ENCODE data around the gene NKIRAS2.

The NKIRAS2 gene

GRCh38 chr17:41982026-41982760 is 37.7 kb upstream of the NKIRAS2 start:
- no peaks in the 10 kb centered on the region for H3K27me3 ChIP-seq (replicated peaks)
- H3K4me3 ChIP-seq (ENCODE audit: low read depth, low read length) = no peak overlapping the region
- no peak overlapping the region for H3K27ac ChIP-seq
- in situ Hi-C loops (cut with HindIII; ENCODE audit: low pct_ligation_motif_present, low sequenced_read_pairs) = no loop called here
- peaks cover 72% of the 10 kb centered on the region for H3K36me3 ChIP-seq (replicated peaks)
- DNase-seq = no peak
- TF ChIP-seq CTCF (IDR thresholded peaks at IDR 0.05; ENCODE audit: low read depth, low read length, missing control alignments) = no peak

DNA sequence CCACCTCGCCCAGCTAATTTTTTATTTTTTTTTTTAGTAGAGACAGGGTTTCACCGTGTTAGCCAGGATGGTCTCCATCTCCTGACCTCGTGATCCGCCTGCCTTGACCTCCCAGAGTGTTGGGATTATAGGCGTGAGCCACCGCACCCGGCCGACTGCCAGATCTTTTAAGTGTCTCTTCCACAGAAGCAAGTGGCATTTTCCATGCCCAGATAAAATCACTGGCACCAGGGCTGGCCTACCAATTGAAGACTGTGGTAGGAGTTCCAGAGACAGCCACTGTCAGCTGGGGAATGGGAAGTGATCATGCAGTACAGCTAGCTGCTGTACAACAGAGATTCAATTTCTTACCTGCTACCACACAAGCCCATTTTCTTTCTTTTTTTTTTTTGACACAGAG is 35.4 kb upstream of the NKIRAS2 start:
- Histone ChIP-seq H3K27me3 (replicated peaks) (no peaks in the 10 kb centered on the region), H3K27ac (no peak overlapping the region), H3K4me3 (ENCODE audit: low read depth, low read length) (no peak overlapping the region), H3K36me3 (replicated peaks) (peaks cover 75% of the 10 kb centered on the region)
- no peak for DNase-seq
- no peak for TF ChIP-seq CTCF (IDR thresholded peaks at IDR 0.05; ENCODE audit: low read depth, low read length, missing control alignments)
- in situ Hi-C loops (cut with HindIII; ENCODE audit: low pct_ligation_motif_present, low sequenced_read_pairs) = no loop called here

DNA sequence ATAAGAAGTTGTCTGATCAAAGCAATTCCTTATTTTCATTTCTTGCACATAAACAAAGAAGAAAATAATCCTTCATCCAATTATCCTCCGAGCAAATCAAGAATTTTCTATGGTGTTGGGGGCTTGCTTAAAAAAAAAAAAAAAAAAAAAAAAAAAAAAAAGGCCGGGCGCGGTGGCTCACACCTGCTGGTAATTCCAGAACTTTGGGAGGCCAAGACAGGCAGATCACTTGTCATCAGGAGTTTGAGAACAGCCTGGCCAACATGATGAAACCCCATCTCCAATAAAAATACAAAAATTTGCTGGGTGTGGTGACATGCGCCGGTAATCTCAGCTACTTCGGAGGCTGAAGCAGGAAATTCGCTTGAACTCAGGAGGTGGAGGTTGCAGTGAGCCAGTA is 34.0 kb upstream of the NKIRAS2 start:
- TF ChIP-seq CTCF (IDR thresholded peaks at IDR 0.05; ENCODE audit: low read depth, low read length, missing control alignments) = no peak
- DNase-seq = no peak
- Histone ChIP-seq H3K27me3 (replicated peaks) (no peaks in the 10 kb centered on the region), H3K27ac (no peak overlapping the region), H3K36me3 (replicated peaks) (peaks cover 75% of the 10 kb centered on the region), H3K4me3 (ENCODE audit: low read depth, low read length) (no peak overlapping the region)
- in situ Hi-C loops (cut with HindIII; ENCODE audit: low pct_ligation_motif_present, low sequenced_read_pairs) = no loop called here

DNA sequence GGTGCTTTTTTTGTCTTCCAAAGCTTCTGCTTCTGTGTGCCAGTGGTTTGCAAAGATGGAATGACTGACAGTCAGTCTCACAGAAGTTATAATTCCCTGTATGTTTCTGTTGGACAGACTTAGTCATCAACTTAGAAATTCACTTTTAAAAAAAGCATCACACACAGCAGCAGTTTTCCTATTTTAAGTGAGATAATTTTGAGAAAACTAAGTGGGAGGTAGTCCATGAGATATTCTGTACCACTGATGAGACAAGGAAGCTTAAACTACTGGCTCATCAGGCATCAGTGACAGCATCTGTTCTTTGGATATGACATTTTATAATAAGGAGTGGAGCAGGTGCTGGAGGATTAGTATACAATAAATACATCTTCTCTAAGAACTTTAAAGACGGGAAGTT is 33.3 kb upstream of the NKIRAS2 start:
- TF ChIP-seq CTCF (IDR thresholded peaks at IDR 0.05; ENCODE audit: low read depth, low read length, missing control alignments) = no peak
- DNase-seq = no peak
- Histone ChIP-seq H3K4me3 (ENCODE audit: low read depth, low read length) (no peak overlapping the region), H3K27me3 (replicated peaks) (no peaks in the 10 kb centered on the region), H3K27ac (no peak overlapping the region), H3K36me3 (replicated peaks) (peaks cover 71% of the 10 kb centered on the region)
- in situ Hi-C loops (cut with HindIII; ENCODE audit: low pct_ligation_motif_present, low sequenced_read_pairs) = no loop called here

- DNase-seq = no peak
- in situ Hi-C loops (cut with HindIII; ENCODE audit: low pct_ligation_motif_present, low sequenced_read_pairs) = no loop called here
- TF ChIP-seq CTCF (IDR thresholded peaks at IDR 0.05; ENCODE audit: low read depth, low read length, missing control alignments) = no peak
- Histone ChIP-seq H3K27me3 (replicated peaks) (no peaks in the 10 kb centered on the region), H3K36me3 (replicated peaks) (peaks cover 72% of the 10 kb centered on the region), H3K27ac (no peak overlapping the region), H3K4me3 (ENCODE audit: low read depth, low read length) (no peak overlapping the region)
Measured at GRCh38 chr17:41987642-41988041, 32.2 kb upstream of the NKIRAS2 start.

DNA sequence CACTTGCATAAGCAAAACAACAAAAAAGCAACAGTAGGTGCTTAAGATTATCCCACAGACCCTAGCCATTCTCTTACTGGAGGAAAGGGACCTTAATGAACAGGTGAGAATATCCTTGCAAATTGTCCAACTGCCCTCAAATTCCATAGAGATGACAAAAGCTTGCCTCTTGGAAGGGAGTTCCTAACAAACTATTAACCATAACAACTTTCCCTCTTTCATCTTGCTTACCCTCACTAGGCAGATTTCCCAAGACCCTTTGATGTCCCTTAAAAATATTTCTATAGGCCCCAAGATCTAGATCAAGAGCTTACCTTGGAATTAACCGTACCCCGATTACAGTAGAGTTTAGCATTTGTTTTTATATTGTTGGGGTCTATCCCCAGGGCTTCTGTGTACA is 31.5 kb upstream of the NKIRAS2 start:
- no peak for TF ChIP-seq CTCF (IDR thresholded peaks at IDR 0.05; ENCODE audit: low read depth, low read length, missing control alignments)
- in situ Hi-C loops (cut with HindIII; ENCODE audit: low pct_ligation_motif_present, low sequenced_read_pairs) = no loop called here
- Histone ChIP-seq H3K27me3 (replicated peaks) (no peaks in the 10 kb centered on the region), H3K4me3 (ENCODE audit: low read depth, low read length) (no peak overlapping the region), H3K27ac (no peak overlapping the region), H3K36me3 (replicated peaks) (peaks cover 71% of the 10 kb centered on the region)
- no peak for DNase-seq

Measured in brain microvascular endothelial cell (primary cell).